GM19025 (cell line): ENCODE results near the gene SUOX.
"Not testable (repeated sequence)": the region's sequence is repeated elsewhere in the genome, so short reads cannot be mapped to it uniquely, and the experiment has no call there.

ENCODE experiments used
- ATAC-seq: cut with Tn5 transposase; IDR thresholded peaks from one replicate; pipeline ENCODE4 v1.9.1; 2021; ENCODE audit warnings: mild to moderate bottlenecking, low read depth, moderate library complexity; ENCODE audit not compliant: unreplicated experiment

The SUOX gene

DNA sequence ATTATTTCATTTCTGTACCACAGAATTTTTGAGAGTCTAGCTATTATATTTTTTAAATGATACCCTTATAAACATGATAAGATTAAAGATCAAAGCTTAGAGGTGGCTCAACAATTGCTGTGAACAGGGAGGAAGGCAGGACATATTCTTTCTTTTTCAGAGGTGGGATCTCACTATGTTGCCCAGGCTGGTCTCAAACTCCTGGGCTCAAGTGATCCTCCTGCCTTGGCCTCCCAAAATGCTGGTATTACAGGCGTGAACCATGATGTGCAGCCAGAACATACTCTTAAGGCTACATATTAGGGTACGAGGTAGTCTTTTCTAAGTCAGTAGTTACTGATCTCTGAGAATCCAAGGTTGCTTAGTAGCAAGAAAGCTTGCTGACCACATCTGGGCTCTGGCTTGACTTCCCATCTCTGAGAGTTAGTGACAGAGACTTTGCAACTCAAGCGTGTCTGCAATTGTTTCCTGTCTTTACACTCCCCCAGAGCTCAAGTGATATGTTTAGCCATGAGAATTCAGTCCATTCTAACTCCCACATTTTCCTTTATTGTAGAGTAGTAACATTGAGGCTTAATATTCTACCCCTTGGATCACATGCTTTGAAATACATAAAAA, 14.6 kb upstream of the SUOX start:
- ATAC-seq: no peak

DNA sequence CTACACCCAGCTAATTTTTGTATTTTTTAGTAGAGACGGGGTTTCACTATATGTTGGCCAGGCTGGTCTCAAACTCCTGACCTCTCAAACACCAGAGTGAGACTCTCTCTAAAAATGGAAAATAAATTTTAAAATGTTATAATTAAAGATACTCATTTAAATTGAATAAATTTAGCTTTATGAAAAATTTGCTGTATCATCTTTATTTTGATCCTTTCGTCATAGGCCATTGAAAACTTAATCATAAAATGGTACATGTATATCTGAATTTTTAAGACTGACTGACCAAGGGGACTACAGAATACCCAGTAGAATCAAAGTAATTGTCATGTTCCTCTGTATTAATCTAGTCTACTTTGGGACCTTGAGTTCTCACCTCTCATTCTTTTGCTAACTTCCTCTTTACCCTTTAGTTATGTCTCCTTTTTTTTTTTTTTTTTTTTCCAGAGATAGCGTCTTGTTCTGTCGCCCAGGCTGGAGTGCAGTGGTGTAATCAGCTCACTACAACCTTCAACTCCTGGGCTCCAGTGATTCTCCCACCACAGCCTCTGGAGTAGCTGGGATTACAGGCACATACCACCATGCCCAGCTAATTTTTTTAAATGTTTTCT, 13.7 kb upstream of the SUOX start:
- ATAC-seq: no peak

DNA sequence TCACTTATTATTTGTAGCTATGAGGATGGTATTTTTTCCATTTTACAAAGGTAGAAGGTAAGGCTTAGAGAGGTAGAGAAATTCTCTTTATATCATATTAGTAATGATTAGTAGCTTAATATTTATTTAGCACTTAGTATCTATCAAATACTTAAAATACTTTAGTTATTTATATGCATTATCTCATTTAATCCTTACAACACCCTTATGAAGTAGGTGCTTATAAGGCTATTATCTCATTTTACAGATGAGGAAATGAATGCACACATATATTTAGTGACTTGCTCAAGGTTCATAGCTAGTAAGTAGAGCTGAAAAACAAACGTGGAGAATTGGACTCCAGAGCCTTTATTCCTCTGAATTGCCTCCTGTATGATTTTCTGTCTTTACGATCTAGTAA, 12.2 kb upstream of the SUOX start:
- ATAC-seq: no peak

DNA sequence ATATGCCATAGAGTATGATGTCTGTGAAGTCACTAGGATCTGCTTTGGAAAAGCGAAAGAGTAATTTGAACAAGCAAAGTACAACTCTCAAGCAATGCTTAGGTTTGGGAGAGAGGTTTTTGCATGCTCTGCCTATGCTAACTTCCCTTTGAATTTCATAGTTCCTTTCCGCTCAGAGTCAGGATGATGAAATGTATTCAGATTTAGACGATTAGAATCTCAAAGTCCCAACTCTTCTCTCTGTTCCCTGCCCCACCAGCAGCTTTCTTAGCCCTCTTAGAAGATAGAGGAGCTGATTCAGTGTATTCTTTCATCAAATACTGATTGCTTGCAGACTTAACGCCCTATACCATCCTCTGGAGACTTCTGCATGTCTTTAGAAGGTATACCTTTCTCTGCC, 11.7 kb upstream of the SUOX start:
- ATAC-seq: no peak

DNA sequence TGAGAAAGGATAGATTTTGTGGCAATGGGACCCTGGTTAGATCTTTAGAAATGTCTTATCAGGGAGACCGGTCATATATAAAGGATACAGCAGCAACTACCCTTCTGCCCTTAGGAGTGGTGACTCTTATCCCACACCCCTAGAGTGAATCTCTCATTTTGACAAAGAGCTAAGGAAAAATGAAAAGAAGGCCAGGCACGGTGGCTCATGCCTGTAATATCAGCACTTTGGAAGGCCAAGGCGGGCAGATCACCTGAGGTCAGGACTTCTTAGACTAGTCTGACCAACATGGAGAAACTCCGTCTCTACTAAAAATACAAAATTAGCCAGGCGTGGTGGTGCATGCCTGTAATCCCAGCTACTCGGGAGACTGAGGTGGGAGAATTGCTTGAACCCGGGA, 11.1 kb upstream of the SUOX start:
- not testable (repeated sequence) for ATAC-seq

DNA sequence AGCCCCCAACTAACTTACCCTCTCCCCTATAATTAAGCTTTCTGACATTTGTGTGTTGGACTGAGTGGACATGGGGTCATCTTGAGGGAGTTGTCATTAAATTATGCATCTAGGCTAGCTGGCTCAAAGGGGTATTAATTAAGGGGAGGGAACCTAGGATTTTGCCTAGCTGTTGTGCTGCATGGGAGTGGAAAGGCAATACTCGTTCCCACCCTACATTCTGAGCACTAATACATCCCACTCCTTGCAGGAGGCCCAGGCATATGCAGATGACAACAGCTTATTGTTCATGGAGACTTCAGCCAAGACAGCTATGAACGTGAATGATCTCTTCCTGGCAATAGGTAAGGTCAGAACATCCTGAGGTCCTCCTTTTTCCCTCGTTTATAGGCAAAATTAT, 6.0 kb upstream of the SUOX start:
- ATAC-seq: no peak

DNA sequence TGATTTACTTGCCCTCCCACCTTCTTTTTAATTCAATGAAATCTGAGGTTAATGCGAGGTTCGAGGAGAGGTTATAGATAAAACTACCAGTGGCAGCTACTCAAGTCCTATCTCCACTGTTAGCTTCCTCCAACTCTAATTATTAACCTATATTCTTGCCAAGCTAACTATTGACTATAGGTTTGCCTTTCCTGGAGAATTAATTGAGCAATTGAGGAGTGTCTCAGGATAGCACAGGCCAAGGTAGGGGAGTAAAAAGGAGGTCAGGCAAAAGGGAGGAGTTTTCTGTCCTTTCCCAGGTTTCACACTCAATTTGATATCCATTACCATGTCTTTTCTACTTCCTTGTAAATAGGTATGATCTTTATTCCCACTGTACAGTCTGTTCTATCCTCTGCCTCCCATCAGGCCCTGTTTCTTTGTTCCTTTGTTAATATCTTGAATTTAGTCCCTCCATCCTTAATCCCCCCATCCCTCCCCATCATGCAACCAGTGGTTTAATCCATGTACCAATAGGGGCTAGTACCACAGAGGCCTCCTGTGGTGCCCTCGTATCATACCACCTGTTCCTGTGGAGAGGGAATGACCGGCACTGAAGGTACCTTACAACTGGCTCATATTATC, 3.7 kb upstream of the SUOX start:
- ATAC-seq: no peak

DNA sequence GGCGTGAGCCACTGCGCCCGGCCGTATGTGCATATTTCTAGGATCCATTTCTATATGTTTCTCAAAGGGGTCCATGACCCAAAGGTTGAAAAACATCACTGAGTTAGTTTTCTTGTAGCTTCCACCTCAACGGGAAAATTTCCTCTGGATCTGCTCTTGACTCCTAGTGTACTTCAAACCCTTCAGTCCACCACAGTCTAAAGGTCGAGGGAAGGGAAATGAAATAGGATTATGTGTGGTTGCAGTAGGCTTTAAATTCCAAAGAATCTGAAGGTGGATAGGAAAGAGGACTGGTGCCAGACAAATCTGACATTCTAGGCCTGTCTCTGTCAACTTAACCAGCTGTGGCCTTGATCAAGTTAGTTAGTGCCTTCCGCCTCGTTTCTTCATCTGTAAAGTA, 1.7 kb upstream of the SUOX start:
- ATAC-seq: no peak

DNA sequence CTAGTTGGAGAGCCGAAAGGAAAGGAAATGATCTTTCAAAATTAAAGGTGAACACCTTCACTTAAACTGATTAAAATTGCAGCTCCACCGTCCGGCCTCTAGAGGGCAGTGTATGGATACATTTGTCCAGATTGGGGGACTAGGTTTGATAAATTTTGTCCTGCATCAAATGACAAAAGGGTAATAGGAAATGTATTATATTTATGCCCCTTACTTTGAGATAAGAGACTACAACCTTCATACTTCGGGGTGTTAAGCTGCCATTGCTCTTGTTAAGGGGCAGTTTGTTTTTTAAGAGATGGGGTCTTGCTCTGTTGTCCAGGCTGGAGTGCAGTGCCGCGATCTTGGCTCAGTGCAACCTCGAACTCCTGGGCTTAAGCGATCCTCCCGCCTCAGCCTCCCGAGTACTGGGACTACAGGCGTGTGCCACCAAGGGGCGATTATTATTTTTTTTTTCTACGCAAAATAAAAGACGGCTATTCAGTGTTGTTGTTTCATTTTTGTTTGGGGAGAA, 818 bp upstream of the SUOX start:
- no peak for ATAC-seq

DNA sequence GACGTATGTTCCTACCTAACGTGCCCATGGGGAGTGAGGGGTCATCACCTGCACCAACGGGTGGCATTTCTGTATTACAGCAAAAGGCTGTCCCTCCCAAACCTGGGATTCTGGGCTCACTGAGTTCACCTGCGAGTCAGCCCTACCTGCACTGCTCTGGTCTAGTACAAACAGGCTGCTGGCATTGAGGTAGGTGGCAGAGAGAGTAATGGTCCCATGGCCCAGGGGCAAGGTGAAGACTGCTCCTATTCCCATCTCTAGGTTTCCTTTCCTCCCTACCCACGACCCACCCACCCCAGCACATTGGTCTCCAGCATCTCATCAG, 421 bp downstream of the SUOX start:
- ATAC-seq: no peak

DNA sequence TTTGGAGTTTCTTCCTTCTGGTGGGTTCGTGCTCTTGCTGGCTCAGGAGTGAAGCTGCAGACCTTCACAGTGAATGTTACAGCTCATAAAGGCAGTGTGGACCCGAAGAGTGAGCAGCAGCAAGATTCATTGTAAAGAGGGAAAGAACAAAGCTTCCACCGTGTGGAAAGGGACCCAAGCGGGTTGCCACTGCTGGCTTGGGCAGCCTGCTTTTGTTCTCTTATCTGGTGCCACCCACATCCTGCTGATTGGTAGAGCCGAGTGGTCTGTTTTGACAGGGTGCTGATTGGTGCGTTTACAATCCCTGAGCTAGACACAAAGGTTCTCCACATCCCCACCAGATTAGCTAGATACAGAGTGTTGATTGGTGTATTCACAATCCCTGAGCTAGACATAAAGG, 2.4 kb downstream of the SUOX start:
- ATAC-seq: not testable (repeated sequence)

DNA sequence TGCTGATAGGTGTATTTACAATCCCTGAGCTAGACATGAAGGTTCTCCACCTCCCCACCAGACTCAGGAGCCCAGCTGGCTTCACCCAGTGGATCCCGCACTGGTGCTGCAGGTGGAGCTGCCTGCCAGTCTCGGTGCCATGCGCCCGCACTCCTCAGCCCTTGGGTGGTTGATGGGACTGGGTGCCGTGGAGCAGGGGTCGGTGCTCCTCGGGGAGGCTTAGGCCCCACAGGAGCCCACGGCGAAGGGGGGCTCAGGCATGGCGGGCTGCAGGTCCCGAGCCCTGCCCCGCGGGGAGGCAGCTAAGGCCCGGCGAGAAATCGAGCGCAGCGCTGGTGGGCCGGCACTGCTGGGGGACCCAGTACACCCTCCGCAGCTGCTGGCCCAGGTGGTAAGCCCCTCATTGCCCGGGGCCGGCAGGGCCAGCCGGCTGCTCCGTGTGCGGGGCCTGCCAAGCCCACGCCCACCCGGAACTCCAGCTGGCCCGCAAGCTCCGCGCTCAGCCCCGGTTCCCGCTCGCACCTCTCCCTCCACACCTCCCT, 3.0 kb downstream of the SUOX start:
- not testable (repeated sequence) for ATAC-seq

DNA sequence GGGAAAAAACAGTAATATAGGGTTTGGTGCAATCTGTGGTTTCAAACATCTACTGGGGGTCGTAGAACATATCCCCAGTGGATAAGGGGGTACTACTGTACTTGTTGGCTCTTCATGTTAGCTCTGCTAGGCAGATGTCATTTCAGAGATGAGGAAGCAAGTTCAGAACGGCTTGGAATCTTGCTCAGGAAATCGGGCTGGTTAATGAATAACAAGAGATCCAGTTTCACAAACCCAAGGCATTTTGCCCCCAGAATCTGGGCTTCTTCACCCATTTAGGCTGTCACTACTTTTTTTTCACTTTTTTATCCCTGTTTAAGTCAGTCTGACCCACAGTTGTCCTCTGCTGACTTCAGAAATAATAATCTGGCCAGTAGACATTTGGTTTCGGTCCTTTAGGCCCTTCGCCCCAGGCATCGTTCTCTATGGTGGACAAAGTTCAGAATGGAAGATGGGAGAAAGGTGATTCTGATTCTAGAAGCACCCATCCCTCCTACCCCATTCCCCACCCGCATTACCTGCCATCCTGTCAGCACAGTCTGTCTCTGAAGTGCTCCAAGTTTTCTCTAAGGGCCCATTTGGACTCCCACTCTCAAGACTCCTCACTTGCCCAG, 4.5 kb downstream of the SUOX start:
- no peak for ATAC-seq

DNA sequence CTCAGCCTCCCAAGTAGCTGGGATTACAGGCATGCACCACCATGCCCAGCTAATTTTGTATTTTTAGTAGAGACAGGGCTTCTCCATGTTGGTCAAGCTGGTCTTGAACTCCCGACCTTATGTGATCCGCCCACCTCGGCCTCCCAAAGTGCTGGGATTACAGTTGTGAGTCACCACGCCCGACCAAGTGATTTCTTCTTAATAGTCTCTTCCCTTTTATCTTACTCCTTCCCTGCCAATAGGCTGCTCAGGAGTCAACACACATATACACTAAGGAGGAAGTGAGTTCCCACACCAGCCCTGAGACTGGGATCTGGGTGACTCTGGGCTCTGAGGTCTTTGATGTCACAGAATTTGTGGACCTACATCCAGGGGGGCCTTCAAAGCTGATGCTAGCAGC, 6.3 kb downstream of the SUOX start:
- not testable (repeated sequence) for ATAC-seq

DNA sequence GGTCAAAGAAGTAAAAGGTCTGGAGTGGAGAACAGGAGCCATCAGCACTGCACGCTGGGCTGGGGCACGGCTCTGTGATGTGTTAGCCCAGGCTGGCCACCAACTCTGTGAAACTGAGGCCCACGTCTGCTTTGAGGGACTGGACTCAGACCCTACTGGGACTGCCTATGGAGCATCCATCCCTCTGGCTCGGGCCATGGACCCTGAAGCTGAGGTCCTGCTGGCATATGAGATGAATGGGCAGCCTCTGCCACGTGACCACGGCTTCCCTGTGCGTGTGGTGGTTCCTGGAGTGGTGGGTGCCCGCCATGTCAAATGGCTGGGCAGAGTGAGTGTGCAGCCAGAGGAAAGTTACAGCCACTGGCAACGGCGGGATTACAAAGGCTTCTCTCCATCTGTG, 7.1 kb downstream of the SUOX start:
- no peak for ATAC-seq

DNA sequence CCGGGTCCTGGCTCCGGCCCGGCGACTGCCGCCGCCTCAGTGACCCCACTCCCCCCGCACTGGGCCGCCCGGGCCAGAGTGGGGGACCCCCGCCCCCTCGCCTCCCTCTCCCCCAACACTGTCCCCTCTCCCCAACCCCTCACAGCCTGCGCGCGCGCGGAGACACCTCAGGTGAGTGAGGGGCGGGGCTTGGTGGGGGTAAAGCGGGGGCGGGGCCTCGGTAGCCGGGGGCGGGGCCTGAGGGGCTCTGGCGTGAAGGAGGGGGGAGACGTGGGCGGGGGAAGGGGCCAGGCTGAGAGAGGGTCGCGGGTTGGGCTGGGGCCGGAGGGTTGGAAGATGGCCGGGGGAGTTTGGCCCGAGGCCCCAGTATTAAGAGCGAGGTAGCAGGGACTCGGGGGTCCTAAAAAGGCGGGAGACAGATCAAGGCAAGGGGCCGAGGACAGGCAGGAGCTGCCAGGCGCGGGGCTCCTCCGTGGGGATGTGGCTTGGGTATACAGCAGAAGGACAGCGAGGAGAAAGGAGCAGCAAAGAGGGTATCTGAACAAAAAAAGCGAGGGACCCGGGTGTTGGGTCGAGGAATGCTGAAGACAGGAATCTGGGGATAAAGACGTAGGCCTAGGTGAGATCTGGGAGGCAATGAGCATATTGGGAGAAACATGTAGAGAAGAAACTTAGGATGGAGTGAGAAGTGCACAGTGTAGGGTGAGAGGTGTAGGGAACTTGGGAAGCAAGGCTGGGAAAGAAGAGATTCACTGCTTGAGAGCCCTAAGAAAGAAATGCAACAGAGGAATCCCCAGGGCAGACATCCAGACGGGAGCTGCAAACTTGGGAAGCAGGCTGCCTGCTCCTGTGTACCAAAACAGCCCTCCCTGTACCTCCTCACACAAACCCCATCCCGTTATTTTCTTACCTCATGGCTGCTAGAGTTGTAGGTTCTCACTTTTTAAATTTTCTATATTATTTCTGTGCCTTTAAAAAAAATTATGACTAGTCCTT, 10.8 kb downstream of the SUOX start:
- ATAC-seq: peak; percentile 29

DNA sequence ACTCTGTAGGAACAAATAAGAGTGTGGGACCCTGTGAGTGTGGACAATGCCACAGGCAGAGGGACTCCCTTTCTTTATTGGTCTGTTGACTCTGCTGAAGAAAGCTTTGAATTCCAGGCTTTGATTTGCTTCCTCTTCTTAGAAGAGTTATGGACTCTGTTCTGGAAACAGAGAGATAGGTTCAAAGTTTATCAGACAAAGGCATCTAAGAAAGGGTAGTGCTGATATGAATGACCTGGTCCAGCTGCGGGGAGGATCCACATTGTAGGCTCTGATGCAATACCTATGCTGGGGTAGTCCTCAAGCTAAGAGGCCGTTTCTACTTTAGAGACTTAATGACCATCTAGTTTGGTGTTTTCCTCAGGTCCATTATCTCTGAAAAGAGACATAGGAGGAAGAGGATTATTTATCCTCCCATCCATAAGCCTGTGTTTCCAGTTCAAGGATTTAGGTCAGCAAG, 13.1 kb downstream of the SUOX start:
- no peak for ATAC-seq

DNA sequence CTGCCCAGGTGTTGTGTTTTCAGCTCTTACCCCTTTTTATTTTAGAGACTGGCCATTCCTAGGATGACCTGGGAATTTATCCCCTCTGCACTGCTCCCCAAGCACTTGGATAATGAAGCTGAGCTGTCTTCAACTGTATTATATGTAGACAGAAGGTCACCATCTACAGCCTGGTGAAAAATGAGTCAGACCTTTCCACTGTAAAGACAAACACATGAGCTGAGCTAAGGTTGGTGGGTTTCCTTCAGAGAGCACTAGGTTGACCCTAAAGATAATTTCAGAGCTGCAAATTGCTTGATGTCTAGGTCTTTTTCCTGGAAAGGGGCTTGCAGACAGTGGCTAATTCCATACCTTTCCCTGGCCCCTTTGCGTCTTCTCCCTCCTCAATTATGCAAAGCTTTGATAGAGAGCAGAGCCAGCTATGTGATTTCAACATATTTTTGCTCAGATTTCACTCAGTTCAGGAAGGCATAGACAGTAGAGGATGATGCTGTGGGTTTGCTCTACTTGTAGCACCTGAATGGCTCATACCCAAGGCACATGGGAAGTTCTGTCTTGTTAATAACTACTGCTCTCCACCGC, 14.5 kb downstream of the SUOX start:
- no peak for ATAC-seq

DNA sequence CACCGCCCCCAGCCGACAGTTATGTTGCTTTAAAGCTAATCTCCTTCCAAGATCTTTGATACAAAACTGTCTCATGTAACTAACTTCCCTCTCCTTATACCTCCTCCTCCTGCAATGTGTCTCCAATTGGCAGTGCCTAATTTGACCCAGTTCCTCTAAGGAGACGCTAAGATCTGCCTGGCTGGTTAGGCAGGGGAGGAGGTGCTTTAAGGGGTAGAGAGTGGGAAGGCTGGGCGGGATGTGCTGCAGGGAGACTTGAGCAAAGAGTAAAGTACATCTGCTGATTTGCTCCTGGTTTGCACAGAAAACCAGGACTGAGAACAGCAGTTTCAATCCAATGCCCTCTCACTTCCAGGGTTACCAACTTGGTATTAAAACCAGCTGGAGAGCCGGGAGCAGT, 16.4 kb downstream of the SUOX start:
- no peak for ATAC-seq

DNA sequence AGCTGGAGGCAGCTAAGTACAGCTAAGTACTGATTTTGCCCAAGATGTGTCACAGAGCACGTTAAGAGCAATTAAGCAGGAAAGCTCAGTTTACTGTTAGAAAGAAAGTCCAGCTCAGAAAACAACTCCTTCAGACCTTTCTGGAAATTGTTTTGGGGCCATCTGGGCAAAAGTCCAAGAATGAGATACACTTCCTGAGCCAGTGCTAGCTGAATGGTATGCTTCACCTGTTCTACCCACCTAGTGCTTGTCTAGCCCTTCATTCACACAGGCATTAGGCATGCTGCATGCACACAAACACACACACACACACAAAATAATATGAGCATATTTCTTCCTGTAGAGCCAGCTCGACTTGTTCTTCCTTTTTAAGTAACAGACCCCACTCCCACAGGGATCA, 17.1 kb downstream of the SUOX start:
- no peak for ATAC-seq
